ENCODE measurements around the gene SESN3.

DNA sequence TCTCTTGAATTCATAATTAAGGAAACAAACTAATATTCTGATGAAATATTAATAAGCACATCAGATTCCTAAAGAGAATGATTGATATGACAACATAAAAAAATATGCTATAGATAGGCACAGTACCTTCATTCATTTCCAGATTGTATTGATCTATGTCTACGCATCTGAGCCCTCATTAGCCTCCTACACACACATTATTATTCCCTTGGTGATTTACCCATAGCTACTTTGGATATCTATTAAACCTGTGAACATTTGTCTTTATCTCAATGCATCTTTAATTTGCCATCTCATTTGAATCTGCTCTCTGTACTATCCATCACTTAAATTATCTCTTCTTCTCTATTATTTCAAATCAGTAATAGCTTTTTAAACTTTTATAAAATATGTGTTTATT is 18.4 kb downstream of the SESN3 start:
- TF ChIP-seq, protein P1, sequence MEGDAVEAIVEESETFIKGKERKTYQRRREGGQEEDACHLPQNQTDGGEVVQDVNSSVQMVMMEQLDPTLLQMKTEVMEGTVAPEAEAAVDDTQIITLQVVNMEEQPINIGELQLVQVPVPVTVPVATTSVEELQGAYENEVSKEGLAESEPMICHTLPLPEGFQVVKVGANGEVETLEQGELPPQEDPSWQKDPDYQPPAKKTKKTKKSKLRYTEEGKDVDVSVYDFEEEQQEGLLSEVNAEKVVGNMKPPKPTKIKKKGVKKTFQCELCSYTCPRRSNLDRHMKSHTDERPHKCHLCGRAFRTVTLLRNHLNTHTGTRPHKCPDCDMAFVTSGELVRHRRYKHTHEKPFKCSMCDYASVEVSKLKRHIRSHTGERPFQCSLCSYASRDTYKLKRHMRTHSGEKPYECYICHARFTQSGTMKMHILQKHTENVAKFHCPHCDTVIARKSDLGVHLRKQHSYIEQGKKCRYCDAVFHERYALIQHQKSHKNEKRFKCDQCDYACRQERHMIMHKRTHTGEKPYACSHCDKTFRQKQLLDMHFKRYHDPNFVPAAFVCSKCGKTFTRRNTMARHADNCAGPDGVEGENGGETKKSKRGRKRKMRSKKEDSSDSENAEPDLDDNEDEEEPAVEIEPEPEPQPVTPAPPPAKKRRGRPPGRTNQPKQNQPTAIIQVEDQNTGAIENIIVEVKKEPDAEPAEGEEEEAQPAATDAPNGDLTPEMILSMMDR (IDR thresholded peaks at IDR 0.05; ENCODE audit: poor library complexity, severe bottlenecking), result no peak
- no peak for TF ChIP-seq RAD21 (conservative IDR thresholded peaks at IDR 0.05)
- TF ChIP-seq, protein P2, sequence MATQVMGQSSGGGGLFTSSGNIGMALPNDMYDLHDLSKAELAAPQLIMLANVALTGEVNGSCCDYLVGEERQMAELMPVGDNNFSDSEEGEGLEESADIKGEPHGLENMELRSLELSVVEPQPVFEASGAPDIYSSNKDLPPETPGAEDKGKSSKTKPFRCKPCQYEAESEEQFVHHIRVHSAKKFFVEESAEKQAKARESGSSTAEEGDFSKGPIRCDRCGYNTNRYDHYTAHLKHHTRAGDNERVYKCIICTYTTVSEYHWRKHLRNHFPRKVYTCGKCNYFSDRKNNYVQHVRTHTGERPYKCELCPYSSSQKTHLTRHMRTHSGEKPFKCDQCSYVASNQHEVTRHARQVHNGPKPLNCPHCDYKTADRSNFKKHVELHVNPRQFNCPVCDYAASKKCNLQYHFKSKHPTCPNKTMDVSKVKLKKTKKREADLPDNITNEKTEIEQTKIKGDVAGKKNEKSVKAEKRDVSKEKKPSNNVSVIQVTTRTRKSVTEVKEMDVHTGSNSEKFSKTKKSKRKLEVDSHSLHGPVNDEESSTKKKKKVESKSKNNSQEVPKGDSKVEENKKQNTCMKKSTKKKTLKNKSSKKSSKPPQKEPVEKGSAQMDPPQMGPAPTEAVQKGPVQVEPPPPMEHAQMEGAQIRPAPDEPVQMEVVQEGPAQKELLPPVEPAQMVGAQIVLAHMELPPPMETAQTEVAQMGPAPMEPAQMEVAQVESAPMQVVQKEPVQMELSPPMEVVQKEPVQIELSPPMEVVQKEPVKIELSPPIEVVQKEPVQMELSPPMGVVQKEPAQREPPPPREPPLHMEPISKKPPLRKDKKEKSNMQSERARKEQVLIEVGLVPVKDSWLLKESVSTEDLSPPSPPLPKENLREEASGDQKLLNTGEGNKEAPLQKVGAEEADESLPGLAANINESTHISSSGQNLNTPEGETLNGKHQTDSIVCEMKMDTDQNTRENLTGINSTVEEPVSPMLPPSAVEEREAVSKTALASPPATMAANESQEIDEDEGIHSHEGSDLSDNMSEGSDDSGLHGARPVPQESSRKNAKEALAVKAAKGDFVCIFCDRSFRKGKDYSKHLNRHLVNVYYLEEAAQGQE (IDR thresholded peaks at IDR 0.05; ENCODE audit: borderline replicate concordance), result no peak
- no peak for TF ChIP-seq POLR2AphosphoS5 (IDR thresholded peaks at IDR 0.05)
- no peak for TF ChIP-seq TAF1 (IDR thresholded peaks at IDR 0.05; ENCODE audit: low read depth)
- TF ChIP-seq EP300 (conservative IDR thresholded peaks at IDR 0.05; ENCODE audit: poor library complexity, severe bottlenecking), result no peak
- no peak for TF ChIP-seq EZH2 (IDR thresholded peaks at IDR 0.05; ENCODE audit: borderline replicate concordance, insufficient read depth, low read length, poor library complexity, severe bottlenecking)
